ENCODE data around the gene LBR. TPM values are rescaled to one million over a fixed set of nuclear protein-coding genes. Genes with fewer than 3 reads are reported as not detected.

Gene LBR
- total RNA-seq, 1 donor from 2014 or later, result 64.8 TPM

DNA sequence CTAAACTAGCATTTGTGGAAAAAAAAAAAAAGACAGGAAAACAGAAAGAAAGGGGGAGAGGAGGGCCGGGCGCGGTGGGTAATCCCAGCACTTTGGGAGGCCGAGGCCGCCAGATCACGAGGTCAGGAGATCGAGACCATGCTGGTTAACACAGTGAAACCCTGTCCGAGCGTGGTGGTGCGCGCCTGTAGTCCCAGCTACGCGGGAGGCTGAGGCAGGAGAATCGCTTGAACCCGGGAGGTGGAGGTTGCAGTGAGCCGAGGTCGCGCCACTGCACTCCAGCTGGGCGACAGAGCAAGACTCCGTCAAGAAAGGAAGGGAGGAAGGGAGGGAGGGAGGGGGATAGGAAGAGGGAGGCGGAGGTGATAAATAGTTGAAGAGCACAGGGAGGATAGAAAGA, 54.7 kb downstream of the LBR start:
- DNase-seq, result no peak

GRCh38 chr1:225371366-225372010, 56.4 kb downstream of the LBR start:
- no peak for DNase-seq

- no peak for DNase-seq
Measured at GRCh38 chr1:225368036-225368552, 59.7 kb downstream of the LBR start.

DNA sequence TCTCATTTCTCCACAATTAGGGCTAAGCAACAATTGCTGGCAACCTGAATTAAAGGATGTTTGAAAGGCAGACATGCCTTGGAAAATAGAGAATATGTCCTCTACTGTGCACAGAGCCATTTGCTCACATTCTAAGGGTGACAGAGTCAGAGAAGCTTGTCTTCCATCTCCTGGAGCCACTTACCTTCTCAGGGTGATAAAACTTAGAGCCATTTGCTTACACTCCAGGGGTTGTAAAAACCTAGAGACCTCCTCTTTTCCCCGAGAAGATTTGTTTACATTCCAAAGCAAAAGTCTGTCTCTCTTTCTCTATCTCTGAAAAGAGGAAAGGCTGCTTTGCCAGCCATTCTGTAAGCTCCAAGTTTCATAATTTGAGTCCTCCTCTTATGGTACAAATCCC, 61.3 kb downstream of the LBR start:
- no peak for DNase-seq

- no peak for DNase-seq
Measured at GRCh38 chr1:225366018-225366417, 61.8 kb downstream of the LBR start.

DNA sequence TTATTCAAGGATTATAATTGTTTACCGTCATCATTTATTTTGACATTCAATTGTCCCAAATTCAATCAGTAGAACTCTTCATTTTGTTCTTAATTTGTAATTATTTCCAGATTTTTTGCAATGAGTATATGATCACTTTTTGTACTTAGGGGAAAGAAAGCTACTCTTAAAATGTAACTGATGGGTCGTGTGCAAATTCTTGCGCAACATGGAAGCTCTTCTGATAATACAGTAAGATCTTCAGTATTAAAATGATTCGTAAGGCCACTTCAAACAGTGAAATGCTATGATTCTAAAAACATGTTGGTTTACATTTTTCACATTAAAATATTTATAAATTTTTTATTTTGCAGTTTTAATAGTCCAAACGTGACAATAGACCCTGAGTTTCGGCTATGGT, 63.4 kb downstream of the LBR start:
- DNase-seq, result no peak

- no peak for DNase-seq
Measured at GRCh38 chr1:225362805-225363204, 65.0 kb downstream of the LBR start.

- DNase-seq, result no peak
Measured at GRCh38 chr1:225361176-225361575, 66.7 kb downstream of the LBR start.

- no peak for DNase-seq
Measured at GRCh38 chr1:225360119-225360518, 67.7 kb downstream of the LBR start.

GRCh38 chr1:225355863-225356262, 72.0 kb downstream of the LBR start:
- DNase-seq, result no peak

DNA sequence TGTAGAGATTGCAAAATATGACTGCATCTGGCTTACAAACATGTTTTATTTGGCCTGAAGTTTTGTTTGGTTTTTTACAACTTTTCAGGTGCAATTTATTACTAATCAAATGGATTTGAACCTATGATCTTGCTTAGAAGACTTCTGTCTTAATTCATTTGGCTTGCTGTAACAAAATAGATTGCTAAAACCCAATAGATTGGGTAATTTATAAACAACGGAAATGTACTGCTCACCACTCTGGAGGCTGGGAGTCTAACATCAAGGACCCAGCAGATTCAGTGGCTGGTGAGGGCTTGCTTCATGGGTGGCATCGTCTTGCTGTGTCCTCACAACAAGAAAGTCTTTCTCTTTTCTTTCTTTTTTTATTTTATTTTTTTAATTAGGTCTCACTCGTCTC, 72.9 kb downstream of the LBR start:
- no peak for DNase-seq

Other genes starting within 250 kb of the LBR start
- 51.3 TPM for gene ENAH, start 225.1 kb upstream of the LBR start, total RNA-seq